ENCODE results near the gene COLEC11.

GRCh38 chr2:3626812-3627499 is 32.0 kb downstream of the COLEC11 start:
- TF ChIP-seq, protein P1, sequence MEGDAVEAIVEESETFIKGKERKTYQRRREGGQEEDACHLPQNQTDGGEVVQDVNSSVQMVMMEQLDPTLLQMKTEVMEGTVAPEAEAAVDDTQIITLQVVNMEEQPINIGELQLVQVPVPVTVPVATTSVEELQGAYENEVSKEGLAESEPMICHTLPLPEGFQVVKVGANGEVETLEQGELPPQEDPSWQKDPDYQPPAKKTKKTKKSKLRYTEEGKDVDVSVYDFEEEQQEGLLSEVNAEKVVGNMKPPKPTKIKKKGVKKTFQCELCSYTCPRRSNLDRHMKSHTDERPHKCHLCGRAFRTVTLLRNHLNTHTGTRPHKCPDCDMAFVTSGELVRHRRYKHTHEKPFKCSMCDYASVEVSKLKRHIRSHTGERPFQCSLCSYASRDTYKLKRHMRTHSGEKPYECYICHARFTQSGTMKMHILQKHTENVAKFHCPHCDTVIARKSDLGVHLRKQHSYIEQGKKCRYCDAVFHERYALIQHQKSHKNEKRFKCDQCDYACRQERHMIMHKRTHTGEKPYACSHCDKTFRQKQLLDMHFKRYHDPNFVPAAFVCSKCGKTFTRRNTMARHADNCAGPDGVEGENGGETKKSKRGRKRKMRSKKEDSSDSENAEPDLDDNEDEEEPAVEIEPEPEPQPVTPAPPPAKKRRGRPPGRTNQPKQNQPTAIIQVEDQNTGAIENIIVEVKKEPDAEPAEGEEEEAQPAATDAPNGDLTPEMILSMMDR (IDR thresholded peaks at IDR 0.05 in 8 of 11, conservative IDR thresholded peaks at IDR 0.05 in 3 of 11): peak in 7 of 11 experiments; percentile 7 to 42 (median 17)
- TF ChIP-seq POLR2AphosphoS5 (IDR thresholded peaks at IDR 0.05): peak in 2 of 3 donors; percentile 49 to 51

Data from spleen (tissue), 7 donors.